Osteoblast (primary cell): ENCODE results near the gene NPAS3. TPM values are rescaled to one million over a fixed set of nuclear protein-coding genes. Genes with fewer than 3 reads are reported as not detected.

Experiments
- DNase-seq: peaks from one replicate; pipeline ENCODE4 v3.0.0; 2011; ENCODE audit warnings: low spot score, mixed read lengths; ENCODE audit not compliant: insufficient read length; ENCODE audit errors: missing footprints
- H2AFZ ChIP-seq: 2 replicates; pipeline ENCODE4 v1.6.0; 2011; ENCODE audit warnings: mild to moderate bottlenecking, low read length
- H3K27ac ChIP-seq: 2 replicates; pipeline ENCODE4 v1.5.1; 2011; ENCODE audit warnings: mild to moderate bottlenecking, low read depth, low read length, moderate library complexity
- H3K27me3 ChIP-seq: 2 replicates; pipeline ENCODE4 v1.6.0; 2012; ENCODE audit warnings: mild to moderate bottlenecking, control low read depth, inconsistent platforms, low read length, moderate library complexity; ENCODE audit not compliant: insufficient read depth
- H3K36me3 ChIP-seq: 2 replicates; pipeline ENCODE4 v1.5.1; 2011; ENCODE audit warnings: mild to moderate bottlenecking, low read length, control low read depth, moderate library complexity; ENCODE audit not compliant: insufficient read depth
- H3K4me1 ChIP-seq: 2 replicates; pipeline ENCODE4 v1.5.1; 2011; ENCODE audit warnings: mild to moderate bottlenecking, low read length, control low read depth, moderate library complexity; ENCODE audit not compliant: insufficient read depth
- H3K4me2 ChIP-seq: 2 replicates; pipeline ENCODE4 v1.6.0; 2011; ENCODE audit warnings: mild to moderate bottlenecking, low read length; ENCODE audit not compliant: insufficient read depth
- H3K4me3 ChIP-seq: fragments of 200-600 bp; sonication (generic); 3 replicates; pipeline ENCODE4 v1.5.1; 2012; ENCODE audit warnings: mild to moderate bottlenecking, low read length, inconsistent platforms; ENCODE audit not compliant: insufficient read depth
- H3K79me2 ChIP-seq: 2 replicates; pipeline ENCODE4 v1.6.0; 2012; ENCODE audit warnings: mild to moderate bottlenecking, low read length, control low read depth, inconsistent platforms; ENCODE audit not compliant: insufficient read depth
- H3K9me3 ChIP-seq: 2 replicates; pipeline ENCODE4 v1.5.1; 2011; ENCODE audit warnings: low read depth, low read length, control low read depth
- H4K20me1 ChIP-seq: 2 replicates; pipeline ENCODE4 v1.6.0; 2012; ENCODE audit warnings: mild to moderate bottlenecking, low read length, control low read depth; ENCODE audit not compliant: insufficient read depth
- CTCF ChIP-seq: IDR thresholded peaks from 2 replicates; pipeline ENCODE4 v1.5.1; 2011; ENCODE audit warnings: mild to moderate bottlenecking, low read depth, low read length, moderate library complexity; ENCODE audit errors: extremely low read depth
- total RNA-seq: library from RNA; depleted of rRNA; stranded (reverse); fragments of >200 nt; gene quantifications from 2 replicates; pipeline ENCODE4 v1.2.3, GENCODE V29; 2012

Gene NPAS3
- total RNA-seq, 1 donor, result 0.72 TPM

- Histone ChIP-seq H3K36me3 (no peaks in the 10 kb centered on the region), H3K4me3 (no peak overlapping the region), H3K4me1 (no peaks in the 10 kb centered on the region), H3K79me2 (no peaks in the 10 kb centered on the region), H4K20me1 (no peaks in the 10 kb centered on the region), H2AFZ (no peak overlapping the region), H3K9me3 (no peaks in the 10 kb centered on the region), H3K27me3 (no peaks in the 10 kb centered on the region), H3K4me2 (no peak overlapping the region), H3K27ac (no peak overlapping the region)
- TF ChIP-seq CTCF, result no peak
- no peak for DNase-seq
These were observed 525.1 kb downstream of the NPAS3 start for GRCh38 chr14:33463731-33464130.

GRCh38 chr14:33464254-33464962 lies 525.7 kb downstream of the NPAS3 start:
- H3K4me1 ChIP-seq, result no peaks in the 10 kb centered on the region
- H3K9me3 ChIP-seq, result no peaks in the 10 kb centered on the region
- TF ChIP-seq CTCF, result no peak
- no peaks in the 10 kb centered on the region for H4K20me1 ChIP-seq
- no peak overlapping the region for H3K27ac ChIP-seq
- no peaks in the 10 kb centered on the region for H3K36me3 ChIP-seq
- H3K4me2 ChIP-seq, result no peak overlapping the region
- no peak overlapping the region for H2AFZ ChIP-seq
- H3K27me3 ChIP-seq, result no peaks in the 10 kb centered on the region
- no peak for DNase-seq
- H3K79me2 ChIP-seq, result no peaks in the 10 kb centered on the region
- H3K4me3 ChIP-seq, result no peak overlapping the region

- no peaks in the 10 kb centered on the region for H3K9me3 ChIP-seq
- no peak overlapping the region for H3K4me3 ChIP-seq
- H3K4me2 ChIP-seq, result no peak overlapping the region
- TF ChIP-seq CTCF, result no peak
- DNase-seq, result no peak
- no peaks in the 10 kb centered on the region for H3K36me3 ChIP-seq
- no peak overlapping the region for H2AFZ ChIP-seq
- no peaks in the 10 kb centered on the region for H4K20me1 ChIP-seq
- H3K27ac ChIP-seq, result no peak overlapping the region
- H3K27me3 ChIP-seq, result no peaks in the 10 kb centered on the region
- H3K4me1 ChIP-seq, result no peaks in the 10 kb centered on the region
- H3K79me2 ChIP-seq, result no peaks in the 10 kb centered on the region
These were observed 527.4 kb downstream of the NPAS3 start for GRCh38 chr14:33465846-33466700.

GRCh38 chr14:33467971-33468370 lies 529.3 kb downstream of the NPAS3 start:
- Histone ChIP-seq H3K79me2 (no peaks in the 10 kb centered on the region), H3K27ac (no peak overlapping the region), H3K4me1 (no peaks in the 10 kb centered on the region), H2AFZ (no peak overlapping the region), H3K9me3 (no peaks in the 10 kb centered on the region), H3K27me3 (no peaks in the 10 kb centered on the region), H4K20me1 (no peaks in the 10 kb centered on the region), H3K4me3 (no peak overlapping the region), H3K36me3 (no peaks in the 10 kb centered on the region), H3K4me2 (no peak overlapping the region)
- no peak for DNase-seq
- TF ChIP-seq CTCF, result no peak
